Astrocyte of the cerebellum (primary cell): Measurements from ENCODE around the gene GNB5.
"Not testable (repeated sequence)": the region's sequence is repeated elsewhere in the genome, so short reads cannot be mapped to it uniquely, and the experiment has no call there.

Source experiments
- DNase-seq: peaks from one replicate; pipeline ENCODE4 v3.0.0-alpha.2; 2011; ENCODE audit warnings: low read depth
- H3K4me3 ChIP-seq: 2 replicates; pipeline ENCODE4 v1.5.1; 2011; ENCODE audit warnings: mild to moderate bottlenecking, low read depth, low read length, moderate library complexity
- CTCF ChIP-seq: IDR thresholded peaks from 2 replicates; pipeline ENCODE4 v1.5.1; 2012; ENCODE audit warnings: low read length, low read depth, moderate library complexity, mild to moderate bottlenecking; ENCODE audit errors: missing control alignments
- in situ Hi-C: cut with HindIII; loops from 2 replicates; pipeline ENCODE4 v1.10.0; 2017; ENCODE audit warnings: low sequenced_read_pairs

The GNB5 gene

GRCh38 chr15:52178765-52179164, 12.4 kb downstream of the GNB5 start:
- peak overlapping the region; percentile 53 for H3K4me3 ChIP-seq
- no peak for TF ChIP-seq CTCF
- no peak for DNase-seq
- in situ Hi-C loops = no loop called here

GRCh38 chr15:52172869-52173268, 18.3 kb downstream of the GNB5 start:
- in situ Hi-C loops = no loop called here
- no peak overlapping the region for H3K4me3 ChIP-seq
- no peak for TF ChIP-seq CTCF
- no peak for DNase-seq

- DNase-seq = no peak
- no peak overlapping the region for H3K4me3 ChIP-seq
- in situ Hi-C loops = no loop called here
- TF ChIP-seq CTCF = no peak
These were observed 19.4 kb downstream of the GNB5 start for GRCh38 chr15:52171807-52172206.

DNA sequence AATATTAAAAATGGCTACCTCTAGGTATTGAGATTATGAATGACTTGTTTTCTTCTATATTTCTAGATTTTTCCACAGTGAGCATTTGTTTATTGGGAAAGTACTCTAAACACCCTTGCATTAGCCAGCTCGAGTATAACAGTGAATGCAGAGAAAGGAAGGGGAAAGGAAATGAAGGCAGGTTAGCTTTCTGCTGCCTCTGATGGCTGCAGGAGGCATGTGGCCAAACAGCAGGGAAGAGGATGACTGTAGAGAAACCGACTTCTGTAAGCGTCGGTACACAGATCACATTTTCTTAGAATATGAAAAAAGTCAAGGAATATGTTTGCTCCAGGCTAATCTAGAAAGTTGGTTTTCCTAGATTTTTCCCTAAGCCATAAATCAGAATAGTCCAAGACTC, 19.8 kb downstream of the GNB5 start:
- TF ChIP-seq CTCF = peak; percentile 21
- in situ Hi-C loops = no loop called here

GRCh38 chr15:52170199-52170598, 21.0 kb downstream of the GNB5 start:
- H3K4me3 ChIP-seq, in situ Hi-C loops, DNase-seq: not testable (repeated sequence)

More for the DNA sequence above, 19.8 kb downstream of the GNB5 start:
- H3K4me3 ChIP-seq = no peak overlapping the region
- DNase-seq = no peak

DNA sequence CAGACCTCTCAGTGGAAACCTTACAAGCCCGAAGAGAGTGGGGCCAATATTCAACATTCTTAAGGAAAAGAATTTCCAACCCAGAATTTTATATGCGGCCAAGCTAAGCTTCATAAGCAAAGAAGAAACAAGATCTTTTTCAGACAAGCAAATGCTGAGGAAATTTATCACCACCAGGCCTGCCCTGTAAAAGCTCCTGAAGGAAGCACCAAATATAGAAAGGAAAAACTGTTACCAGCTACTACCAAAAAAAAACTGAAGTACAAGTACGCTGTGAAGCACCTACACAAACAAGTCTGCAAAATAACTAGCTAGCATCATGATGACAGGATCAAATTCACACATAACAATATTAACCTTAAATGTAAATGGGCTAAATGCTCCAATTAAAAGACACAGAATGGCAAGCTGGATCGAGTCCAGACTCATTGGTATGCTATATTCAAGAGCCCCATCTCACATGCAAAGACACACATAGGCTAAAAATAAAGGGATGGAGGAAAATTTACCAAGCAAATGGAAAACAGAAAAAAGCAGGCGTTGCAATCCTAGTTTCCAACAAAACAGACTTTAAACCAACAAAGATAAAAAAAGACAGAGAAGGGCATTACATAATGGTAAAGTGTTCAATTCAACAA, 25.6 kb downstream of the GNB5 start:
- H3K4me3 ChIP-seq, in situ Hi-C loops, DNase-seq: not testable (repeated sequence)

DNA sequence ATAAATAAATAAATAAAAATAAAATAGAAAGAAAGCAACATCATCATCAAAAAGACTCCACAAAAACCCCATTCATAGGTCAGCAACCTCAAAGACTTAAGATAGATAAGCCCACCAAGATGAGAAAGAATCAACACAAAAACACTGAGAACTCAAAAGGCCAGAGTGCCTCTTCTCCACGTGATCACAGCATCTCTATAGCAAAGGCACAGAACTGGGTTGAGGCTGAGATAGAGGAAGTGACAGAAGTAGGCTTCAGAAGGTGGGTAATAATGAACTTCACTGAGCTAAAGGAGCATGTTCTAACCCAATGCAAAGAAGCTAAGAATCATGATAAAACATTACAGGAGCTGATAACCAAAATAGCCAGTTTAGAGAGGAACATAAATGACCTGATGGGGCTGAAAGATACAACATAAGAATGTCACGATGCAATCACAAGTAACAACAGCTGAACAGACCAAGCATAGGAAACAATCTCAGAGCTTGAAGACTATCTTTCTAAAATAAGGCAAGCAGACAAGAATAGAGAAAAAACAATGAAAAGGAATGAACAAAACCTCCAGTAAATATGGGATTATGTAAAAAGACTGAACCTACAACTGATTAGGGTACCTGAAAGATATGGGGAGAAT, 26.4 kb downstream of the GNB5 start:
- in situ Hi-C loops = no loop called here
- DNase-seq = no peak
- H3K4me3 ChIP-seq = no peak overlapping the region
- TF ChIP-seq CTCF = no peak
